DOHH2 (cell line): ENCODE results near the gene ACTN1.

Source experiments
- EZH2phosphoT487 ChIP-seq: fragments of 200-600 bp; sonication (generic); IDR thresholded peaks from 2 replicates; pipeline ENCODE4 v1.6.1; 2017; ENCODE audit warnings: borderline replicate concordance, mild to moderate bottlenecking, antibody characterized with exemption, low read length, moderate library complexity, mixed read lengths
- TF ChIP-seq, protein P1 (sequence below): fragments of 200-600 bp; sonication (generic); IDR thresholded peaks from one replicate; pipeline ENCODE4 v1.5.1; 2014; ENCODE audit warnings: antibody characterized with exemption, mild to moderate bottlenecking, low read depth, low read length; ENCODE audit not compliant: poor library complexity, severe bottlenecking

DNA sequence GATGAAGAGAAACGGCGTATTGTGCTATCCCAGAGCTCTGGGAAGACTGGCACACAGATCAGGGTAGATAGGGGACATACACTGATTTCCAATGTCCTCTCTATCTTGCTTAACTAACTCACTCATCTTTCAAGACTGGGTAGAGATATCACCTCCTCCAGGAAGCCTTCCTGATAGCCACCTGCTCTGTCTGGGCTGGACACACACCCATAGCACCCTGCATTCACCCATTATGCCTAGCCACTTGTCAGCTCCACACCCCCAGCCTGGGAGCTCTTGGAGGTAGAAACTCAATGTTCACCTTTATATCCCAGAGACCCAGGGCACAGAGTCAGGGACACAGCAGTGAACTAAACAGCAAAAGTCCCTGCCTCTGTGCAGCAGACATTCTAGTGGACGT is 52.0 kb downstream of the ACTN1 start:
- TF ChIP-seq, protein P1, sequence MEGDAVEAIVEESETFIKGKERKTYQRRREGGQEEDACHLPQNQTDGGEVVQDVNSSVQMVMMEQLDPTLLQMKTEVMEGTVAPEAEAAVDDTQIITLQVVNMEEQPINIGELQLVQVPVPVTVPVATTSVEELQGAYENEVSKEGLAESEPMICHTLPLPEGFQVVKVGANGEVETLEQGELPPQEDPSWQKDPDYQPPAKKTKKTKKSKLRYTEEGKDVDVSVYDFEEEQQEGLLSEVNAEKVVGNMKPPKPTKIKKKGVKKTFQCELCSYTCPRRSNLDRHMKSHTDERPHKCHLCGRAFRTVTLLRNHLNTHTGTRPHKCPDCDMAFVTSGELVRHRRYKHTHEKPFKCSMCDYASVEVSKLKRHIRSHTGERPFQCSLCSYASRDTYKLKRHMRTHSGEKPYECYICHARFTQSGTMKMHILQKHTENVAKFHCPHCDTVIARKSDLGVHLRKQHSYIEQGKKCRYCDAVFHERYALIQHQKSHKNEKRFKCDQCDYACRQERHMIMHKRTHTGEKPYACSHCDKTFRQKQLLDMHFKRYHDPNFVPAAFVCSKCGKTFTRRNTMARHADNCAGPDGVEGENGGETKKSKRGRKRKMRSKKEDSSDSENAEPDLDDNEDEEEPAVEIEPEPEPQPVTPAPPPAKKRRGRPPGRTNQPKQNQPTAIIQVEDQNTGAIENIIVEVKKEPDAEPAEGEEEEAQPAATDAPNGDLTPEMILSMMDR, result no peak
- TF ChIP-seq EZH2phosphoT487, result no peak
